ENCODE measurements around the gene LDLRAD3. TPM values are rescaled to one million over a fixed set of nuclear protein-coding genes. Genes with fewer than 3 reads are reported as not detected.
"Not testable (repeated sequence)": the region's sequence is repeated elsewhere in the genome, so short reads cannot be mapped to it uniquely, and the experiment has no call there.

LDLRAD3 gene
- polyA plus RNA-seq, 1 donor (not counting 4 experiments of a cell fraction or from before 2014, with no cell fraction given) = 13.1 TPM

GRCh38 chr11:36187622-36188021, 243.8 kb downstream of the LDLRAD3 start:
- dilution Hi-C loops (cut with MboI; ENCODE audit: extremely low pct_ligation_motif_present, low sequenced_read_pairs) = no loop called here
- Histone ChIP-seq H3K27me3 (ENCODE audit: control insufficient read depth, extremely low read depth, insufficient read depth, low read length) (no peaks in the 10 kb centered on the region), H3K9ac (ENCODE audit: control insufficient read depth, extremely low read depth, insufficient read depth, low read length) (no peak overlapping the region), H4K20me1 (ENCODE audit: control insufficient read depth, extremely low read depth, insufficient read depth, low read length) (no peaks in the 10 kb centered on the region), H3K79me2 (ENCODE audit: control insufficient read depth, insufficient read depth, low read length) (no peaks in the 10 kb centered on the region), H3K27ac (ENCODE audit: control insufficient read depth, insufficient read depth, low read length) (no peak overlapping the region), H2AFZ (ENCODE audit: control insufficient read depth, low read length) (no peak overlapping the region), H3K4me3 (ENCODE audit: control insufficient read depth in 2 of 3, extremely low read depth in 1 of 3, insufficient read depth in 2 of 3, low read depth in 1 of 3, low read length in 3 of 3) (no peak overlapping the region), H3K9me1 (ENCODE audit: control insufficient read depth, extremely low read depth, insufficient read depth, low read length) (no peaks in the 10 kb centered on the region), H3K9me3 (ENCODE audit: control insufficient read depth, low read depth, low read length) (no peaks in the 10 kb centered on the region), H3K36me3 (ENCODE audit: control insufficient read depth in 2 of 2, extremely low read depth in 1 of 2, insufficient read depth in 2 of 2, low read length in 2 of 2) (peaks cover 1 to 3% of the 10 kb centered on the region in 2 experiments), H3K4me1 (ENCODE audit: control insufficient read depth, extremely low read depth, insufficient read depth, low read length) (peaks cover 15% of the 10 kb centered on the region), H3K4me2 (ENCODE audit: control insufficient read depth, extremely low read depth, insufficient read depth, low read depth, low read length) (no peak overlapping the region)
- TF ChIP-seq, protein P1, sequence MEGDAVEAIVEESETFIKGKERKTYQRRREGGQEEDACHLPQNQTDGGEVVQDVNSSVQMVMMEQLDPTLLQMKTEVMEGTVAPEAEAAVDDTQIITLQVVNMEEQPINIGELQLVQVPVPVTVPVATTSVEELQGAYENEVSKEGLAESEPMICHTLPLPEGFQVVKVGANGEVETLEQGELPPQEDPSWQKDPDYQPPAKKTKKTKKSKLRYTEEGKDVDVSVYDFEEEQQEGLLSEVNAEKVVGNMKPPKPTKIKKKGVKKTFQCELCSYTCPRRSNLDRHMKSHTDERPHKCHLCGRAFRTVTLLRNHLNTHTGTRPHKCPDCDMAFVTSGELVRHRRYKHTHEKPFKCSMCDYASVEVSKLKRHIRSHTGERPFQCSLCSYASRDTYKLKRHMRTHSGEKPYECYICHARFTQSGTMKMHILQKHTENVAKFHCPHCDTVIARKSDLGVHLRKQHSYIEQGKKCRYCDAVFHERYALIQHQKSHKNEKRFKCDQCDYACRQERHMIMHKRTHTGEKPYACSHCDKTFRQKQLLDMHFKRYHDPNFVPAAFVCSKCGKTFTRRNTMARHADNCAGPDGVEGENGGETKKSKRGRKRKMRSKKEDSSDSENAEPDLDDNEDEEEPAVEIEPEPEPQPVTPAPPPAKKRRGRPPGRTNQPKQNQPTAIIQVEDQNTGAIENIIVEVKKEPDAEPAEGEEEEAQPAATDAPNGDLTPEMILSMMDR (optimal IDR thresholded peaks at IDR 0.05 in 1 of 3, IDR thresholded peaks at IDR 0.05 in 1 of 3, conservative IDR thresholded peaks at IDR 0.05 in 1 of 3; ENCODE audit: extremely low read depth in 1 of 3, insufficient read depth in 2 of 3, low read length in 3 of 3) = no peak
- TF ChIP-seq EZH2 (IDR thresholded peaks at IDR 0.05; ENCODE audit: low read length) = no peak
- DNase-seq (ENCODE audit: low read depth, low spot score) (no peak), FAIRE-seq (no peak)

DNA sequence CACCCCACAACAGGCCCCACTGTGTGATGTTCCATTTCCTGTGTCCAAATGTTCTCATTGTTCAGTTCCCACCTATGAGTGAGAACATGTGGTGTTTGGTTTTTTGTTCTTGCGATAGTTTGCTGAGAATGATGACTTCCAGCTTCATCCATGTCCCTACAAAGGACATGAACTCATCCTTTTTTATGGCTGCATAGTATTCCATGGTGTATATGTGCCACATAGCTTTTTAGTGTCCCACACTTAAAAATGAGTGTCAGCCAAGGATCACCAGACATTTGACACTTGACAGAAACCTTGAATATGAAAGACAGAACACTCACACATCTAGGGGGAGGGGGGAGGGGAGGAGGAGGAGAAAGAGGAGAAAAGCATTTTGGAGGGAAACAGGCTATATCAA, 245.9 kb downstream of the LDLRAD3 start:
- dilution Hi-C loops (cut with MboI; ENCODE audit: extremely low pct_ligation_motif_present, low sequenced_read_pairs); H3K36me3 ChIP-seq (ENCODE audit: control insufficient read depth in 2 of 2, extremely low read depth in 1 of 2, insufficient read depth in 2 of 2, low read length in 2 of 2); DNase-seq (ENCODE audit: low read depth, low spot score); H3K9ac ChIP-seq (ENCODE audit: control insufficient read depth, extremely low read depth, insufficient read depth, low read length); H3K9me3 ChIP-seq (ENCODE audit: control insufficient read depth, low read depth, low read length); H3K4me3 ChIP-seq (ENCODE audit: control insufficient read depth in 2 of 3, extremely low read depth in 1 of 3, insufficient read depth in 2 of 3, low read depth in 1 of 3, low read length in 3 of 3); H3K4me2 ChIP-seq (ENCODE audit: control insufficient read depth, extremely low read depth, insufficient read depth, low read depth, low read length); FAIRE-seq; H2AFZ ChIP-seq (ENCODE audit: control insufficient read depth, low read length); H3K9me1 ChIP-seq (ENCODE audit: control insufficient read depth, extremely low read depth, insufficient read depth, low read length); H3K79me2 ChIP-seq (ENCODE audit: control insufficient read depth, insufficient read depth, low read length); H3K27ac ChIP-seq (ENCODE audit: control insufficient read depth, insufficient read depth, low read length); H3K27me3 ChIP-seq (ENCODE audit: control insufficient read depth, extremely low read depth, insufficient read depth, low read length); H4K20me1 ChIP-seq (ENCODE audit: control insufficient read depth, extremely low read depth, insufficient read depth, low read length): not testable (repeated sequence)
- H3K4me1 ChIP-seq (ENCODE audit: control insufficient read depth, extremely low read depth, insufficient read depth, low read length) = peaks cover 15% of the 10 kb centered on the region

- DNase-seq (ENCODE audit: low read depth, low spot score) = no peak
- Histone ChIP-seq H3K9me1 (ENCODE audit: control insufficient read depth, extremely low read depth, insufficient read depth, low read length) (no peaks in the 10 kb centered on the region), H3K27me3 (ENCODE audit: control insufficient read depth, extremely low read depth, insufficient read depth, low read length) (no peaks in the 10 kb centered on the region), H3K9ac (ENCODE audit: control insufficient read depth, extremely low read depth, insufficient read depth, low read length) (no peak overlapping the region), H3K36me3 (ENCODE audit: control insufficient read depth in 2 of 2, extremely low read depth in 1 of 2, insufficient read depth in 2 of 2, low read length in 2 of 2) (peaks cover 1 to 3% of the 10 kb centered on the region in 2 experiments), H3K4me3 (ENCODE audit: control insufficient read depth in 2 of 3, extremely low read depth in 1 of 3, insufficient read depth in 2 of 3, low read depth in 1 of 3, low read length in 3 of 3) (no peak overlapping the region), H2AFZ (ENCODE audit: control insufficient read depth, low read length) (no peak overlapping the region), H3K4me2 (ENCODE audit: control insufficient read depth, extremely low read depth, insufficient read depth, low read depth, low read length) (no peak overlapping the region), H4K20me1 (ENCODE audit: control insufficient read depth, extremely low read depth, insufficient read depth, low read length) (no peaks in the 10 kb centered on the region), H3K27ac (ENCODE audit: control insufficient read depth, insufficient read depth, low read length) (no peak overlapping the region), H3K4me1 (ENCODE audit: control insufficient read depth, extremely low read depth, insufficient read depth, low read length) (peaks cover under 1% of the 10 kb centered on the region), H3K79me2 (ENCODE audit: control insufficient read depth, insufficient read depth, low read length) (no peaks in the 10 kb centered on the region), H3K9me3 (ENCODE audit: control insufficient read depth, low read depth, low read length) (no peaks in the 10 kb centered on the region)
- FAIRE-seq = no peak
- TF ChIP-seq EZH2 (IDR thresholded peaks at IDR 0.05; ENCODE audit: low read length) = no peak
- TF ChIP-seq, protein P1 (optimal IDR thresholded peaks at IDR 0.05 in 1 of 3, IDR thresholded peaks at IDR 0.05 in 1 of 3, conservative IDR thresholded peaks at IDR 0.05 in 1 of 3; ENCODE audit: extremely low read depth in 1 of 3, insufficient read depth in 2 of 3, low read length in 3 of 3) = no peak
- dilution Hi-C loops (cut with MboI; ENCODE audit: extremely low pct_ligation_motif_present, low sequenced_read_pairs) = no loop called here
Observed at GRCh38 chr11:36191941-36192340, 248.1 kb downstream of the LDLRAD3 start.

Data from keratinocyte (primary cell).